ENCODE measurements around the gene CTDNEP1.

- no peak for TF ChIP-seq EZH2 (IDR thresholded peaks at IDR 0.05; ENCODE audit: borderline replicate concordance, low read depth, low read length, severe bottlenecking)
- TF ChIP-seq CTCF (IDR thresholded peaks at IDR 0.05; ENCODE audit: extremely low read depth in 1 of 2, insufficient read depth in 1 of 2, low read depth in 1 of 2, low read length in 2 of 2): no peak
- TF ChIP-seq POLR2A (IDR thresholded peaks at IDR 0.05; ENCODE audit: low read depth, low read length): no peak
- TF ChIP-seq POLR2AphosphoS5 (IDR thresholded peaks at IDR 0.05; ENCODE audit: insufficient read depth, low read depth, low read length): no peak
- TF ChIP-seq GATA2 (IDR thresholded peaks at IDR 0.05; ENCODE audit: insufficient read depth, insufficient read length, low read depth, low read length): no peak
- TF ChIP-seq JUN (IDR thresholded peaks at IDR 0.05; ENCODE audit: borderline replicate concordance, insufficient read depth, insufficient read length, low read depth): no peak
- no peak for TF ChIP-seq MYC (IDR thresholded peaks at IDR 0.05; ENCODE audit: low read depth, low read length)
These were observed 573 bp downstream of the CTDNEP1 start for GRCh38 chr17:7250695-7251627.

All from endothelial cell of umbilical vein (primary cell).